Lower lobe of right lung (tissue), 2 donors: Measurements from ENCODE around the gene TMEM74B. TPM values are rescaled to one million over a fixed set of nuclear protein-coding genes. Genes with fewer than 3 reads are reported as not detected.

Experiments used
- ATAC-seq, 2 donors: fragments of 200-7000 bp; cut with Tn5 transposase; one replicate each; pipeline ENCODE4 v1.9.1; 2020 to 2022; ENCODE audit warnings: mild to moderate bottlenecking in 2 of 2, moderate library complexity in 2 of 2
- DNase-seq: peaks from one replicate; pipeline ENCODE4 v3.0.0-alpha.2; 2020
- H3K27ac ChIP-seq: fragments of 200-600 bp; one replicate; pipeline ENCODE4 v1.8.0; 2022
- H3K27me3 ChIP-seq: fragments of 200-600 bp; one replicate; pipeline ENCODE4 v1.8.0; 2022; ENCODE audit warnings: low read depth
- H3K36me3 ChIP-seq: fragments of 200-600 bp; one replicate; pipeline ENCODE4 v1.8.0; 2022; ENCODE audit warnings: mild to moderate bottlenecking
- H3K4me1 ChIP-seq: fragments of 200-600 bp; one replicate; pipeline ENCODE4 v1.8.0; 2022
- H3K4me3 ChIP-seq: fragments of 200-600 bp; one replicate; pipeline ENCODE4 v1.8.0; 2022; ENCODE audit warnings: mild to moderate bottlenecking
- H3K9me3 ChIP-seq: fragments of 200-600 bp; one replicate; pipeline ENCODE4 v1.8.0; 2022
- intact Hi-C: fragments of 100-400 bp; cut with DNase I; formaldehyde crosslinking; loops from one replicate; pipeline ENCODE4 v1.11.0; 2022
- total RNA-seq: library from RNA; stranded (reverse); fragmentation: NEBNext Ultra II Directional; extraction: Animal tissue kit (Norgen Biotek cat#: 25700); gene quantifications from one replicate; pipeline ENCODE4 v1.2.1, GENCODE V29; 2021
- TF ChIP-seq, protein P1 (sequence below): fragments of 200-600 bp; IDR thresholded peaks from one replicate; pipeline ENCODE4 v1.8.0; 2022; ENCODE audit warnings: antibody characterized with exemption, mild to moderate bottlenecking
- donor health status: DM: no; HTN: yes; CAD: no; lungs with severe emphysema.

Gene TMEM74B
- total RNA-seq, 1 donor from 2014 or later, result 15.8 TPM

DNA sequence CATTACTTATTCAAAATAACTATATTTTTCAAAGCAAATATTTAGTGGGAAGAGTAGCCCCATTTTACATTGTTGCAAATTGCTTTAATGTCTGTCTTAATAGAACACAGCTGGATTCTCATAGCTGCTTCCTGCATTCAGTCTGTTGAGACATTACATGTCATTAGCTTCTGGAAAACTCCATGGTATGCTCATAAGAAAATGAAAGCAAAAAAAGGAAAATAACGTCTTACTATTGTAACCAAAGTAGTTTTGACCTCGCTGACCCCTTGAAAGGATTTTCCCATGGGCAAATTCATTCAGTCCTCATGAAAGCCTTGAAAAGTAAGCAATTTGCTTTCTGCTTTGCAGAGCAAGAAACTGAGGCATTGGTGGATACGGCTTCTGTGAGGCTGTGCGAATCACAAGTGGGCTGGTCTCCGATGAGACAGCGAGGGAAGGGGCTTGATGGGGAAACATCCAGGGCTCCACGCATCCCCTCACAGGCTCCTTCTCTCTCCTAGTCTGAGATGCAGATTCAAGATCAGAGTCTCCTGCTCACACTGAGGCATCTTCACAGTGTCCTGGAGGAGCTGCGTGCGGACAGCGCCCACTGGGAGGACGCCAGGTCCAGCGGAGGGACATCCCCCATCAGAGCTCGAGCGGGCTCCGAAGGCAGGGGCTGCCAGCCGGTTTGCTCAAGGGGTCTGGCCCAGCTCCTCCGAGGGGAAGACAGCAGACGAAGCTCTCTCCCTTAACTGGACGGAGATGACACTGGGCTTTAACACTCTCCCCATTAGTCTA lies 21.8 kb upstream of the TMEM74B start:
- ATAC-seq (peak in 1 of 2 donors; percentile 51), DNase-seq (no peak)
- Histone ChIP-seq H3K9me3 (no peaks in the 10 kb centered on the region), H3K36me3 (no peaks in the 10 kb centered on the region), H3K4me1 (peaks cover 21% of the 10 kb centered on the region), H3K27me3 (no peaks in the 10 kb centered on the region), H3K27ac (peak overlapping the region; percentile 12), H3K4me3 (peak overlapping the region; percentile 17)
- intact Hi-C loops, result no loop called here
- TF ChIP-seq, protein P1, sequence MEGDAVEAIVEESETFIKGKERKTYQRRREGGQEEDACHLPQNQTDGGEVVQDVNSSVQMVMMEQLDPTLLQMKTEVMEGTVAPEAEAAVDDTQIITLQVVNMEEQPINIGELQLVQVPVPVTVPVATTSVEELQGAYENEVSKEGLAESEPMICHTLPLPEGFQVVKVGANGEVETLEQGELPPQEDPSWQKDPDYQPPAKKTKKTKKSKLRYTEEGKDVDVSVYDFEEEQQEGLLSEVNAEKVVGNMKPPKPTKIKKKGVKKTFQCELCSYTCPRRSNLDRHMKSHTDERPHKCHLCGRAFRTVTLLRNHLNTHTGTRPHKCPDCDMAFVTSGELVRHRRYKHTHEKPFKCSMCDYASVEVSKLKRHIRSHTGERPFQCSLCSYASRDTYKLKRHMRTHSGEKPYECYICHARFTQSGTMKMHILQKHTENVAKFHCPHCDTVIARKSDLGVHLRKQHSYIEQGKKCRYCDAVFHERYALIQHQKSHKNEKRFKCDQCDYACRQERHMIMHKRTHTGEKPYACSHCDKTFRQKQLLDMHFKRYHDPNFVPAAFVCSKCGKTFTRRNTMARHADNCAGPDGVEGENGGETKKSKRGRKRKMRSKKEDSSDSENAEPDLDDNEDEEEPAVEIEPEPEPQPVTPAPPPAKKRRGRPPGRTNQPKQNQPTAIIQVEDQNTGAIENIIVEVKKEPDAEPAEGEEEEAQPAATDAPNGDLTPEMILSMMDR, result no peak

DNA sequence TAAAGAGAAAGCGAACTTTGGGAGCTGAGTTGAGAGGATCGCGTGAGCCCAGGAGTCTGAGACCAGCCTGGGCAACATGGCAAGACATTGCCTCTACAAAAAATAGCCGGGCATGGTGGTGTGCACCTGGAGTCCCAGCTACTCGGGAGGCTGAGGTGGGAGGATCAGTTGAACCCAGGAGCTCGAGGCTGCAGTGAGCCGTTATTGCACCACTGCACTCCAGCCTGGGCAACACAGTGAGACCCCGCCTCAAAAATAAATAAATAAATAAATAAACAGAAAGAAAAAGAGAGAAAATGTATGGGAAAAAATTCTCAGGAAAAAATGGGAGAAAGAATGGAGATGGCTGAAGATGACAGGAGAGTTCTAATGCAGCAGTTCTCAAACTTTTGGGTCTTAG lies 21.0 kb upstream of the TMEM74B start:
- H3K4me1 ChIP-seq, result peaks cover 21% of the 10 kb centered on the region
- H3K36me3 ChIP-seq, result no peaks in the 10 kb centered on the region
- DNase-seq (no peak), ATAC-seq (no peak)
- intact Hi-C loops, result no loop called here
- H3K4me3 ChIP-seq, result no peak overlapping the region
- no peak overlapping the region for H3K27ac ChIP-seq
- TF ChIP-seq, protein P1, result no peak
- no peaks in the 10 kb centered on the region for H3K27me3 ChIP-seq
- no peaks in the 10 kb centered on the region for H3K9me3 ChIP-seq

DNA sequence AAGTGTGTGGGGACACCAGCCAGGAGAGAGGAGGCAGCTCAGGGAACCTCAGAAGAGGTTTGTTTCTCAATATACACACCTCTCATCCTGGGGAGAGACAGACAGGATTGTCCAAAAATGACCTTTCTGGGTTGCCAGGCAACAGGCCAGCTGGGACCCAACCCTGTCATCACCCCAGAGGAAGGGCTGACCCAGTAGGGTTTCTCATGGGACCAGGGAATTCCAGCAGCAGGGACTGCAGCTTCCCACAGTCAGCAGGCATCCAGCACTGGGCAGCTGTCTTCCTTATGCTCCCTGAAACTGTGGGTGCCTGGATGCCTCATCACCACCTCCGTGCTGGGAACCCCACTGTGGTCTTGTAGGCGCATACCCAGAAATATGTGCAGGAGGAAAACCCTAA lies 19.8 kb upstream of the TMEM74B start:
- TF ChIP-seq, protein P1, result no peak
- Histone ChIP-seq H3K27me3 (no peaks in the 10 kb centered on the region), H3K4me3 (no peak overlapping the region), H3K9me3 (no peaks in the 10 kb centered on the region), H3K27ac (peak overlapping the region; percentile 56), H3K4me1 (peaks cover 22% of the 10 kb centered on the region), H3K36me3 (no peaks in the 10 kb centered on the region)
- peak; percentile 45 to 46 for ATAC-seq
- DNase-seq, result no peak
- intact Hi-C loops, result no loop called here

DNA sequence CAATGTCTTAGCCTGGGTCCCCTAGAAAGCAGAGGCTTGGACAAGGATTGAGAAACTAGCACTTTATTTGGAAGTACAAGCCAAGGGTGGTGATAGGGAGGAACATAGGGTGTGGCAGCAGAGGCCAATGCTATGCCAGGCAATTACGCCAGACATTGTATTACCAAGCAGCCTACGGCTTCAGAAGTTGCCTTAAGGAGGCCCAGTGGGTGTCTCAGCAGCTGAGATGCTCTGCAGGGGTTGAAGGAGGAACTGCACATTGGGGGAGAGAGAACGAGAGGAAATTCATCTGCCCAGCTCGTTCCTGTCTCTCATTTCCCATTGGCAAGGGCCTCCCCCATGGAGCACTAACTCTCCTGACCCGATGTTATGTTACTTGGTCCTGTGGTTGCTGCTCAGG lies 19.3 kb upstream of the TMEM74B start:
- Histone ChIP-seq H3K27me3 (no peaks in the 10 kb centered on the region), H3K4me1 (peaks cover 27% of the 10 kb centered on the region), H3K4me3 (no peak overlapping the region), H3K9me3 (no peaks in the 10 kb centered on the region), H3K27ac (peak overlapping the region; percentile 56), H3K36me3 (no peaks in the 10 kb centered on the region)
- intact Hi-C loops, result no loop called here
- TF ChIP-seq, protein P1, result no peak
- DNase-seq, result no peak
- ATAC-seq, result peak; percentile 74 to 85

DNA sequence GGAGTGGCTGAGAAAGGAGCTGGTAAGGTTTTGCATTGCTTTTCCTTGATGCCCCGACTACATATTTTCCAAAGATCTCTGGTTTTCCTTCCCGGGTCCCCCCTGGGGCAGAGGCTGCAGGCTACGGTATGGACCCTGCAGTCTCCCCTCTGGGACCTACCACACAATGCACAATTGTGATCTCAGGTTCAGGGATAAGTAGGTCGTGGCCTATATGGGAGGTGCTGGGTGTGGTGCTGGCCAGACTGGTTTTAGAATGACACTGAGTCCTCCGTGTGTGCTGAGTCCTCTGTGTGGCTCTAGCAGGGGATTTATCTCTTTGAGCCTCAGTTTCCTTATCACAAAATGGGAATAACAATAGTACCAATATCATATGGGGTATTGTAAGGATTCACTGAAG lies 18.8 kb upstream of the TMEM74B start:
- H3K27ac ChIP-seq, result peak overlapping the region; percentile 56
- H3K9me3 ChIP-seq, result no peaks in the 10 kb centered on the region
- no peak for DNase-seq
- H3K27me3 ChIP-seq, result no peaks in the 10 kb centered on the region
- ATAC-seq, result no peak
- TF ChIP-seq, protein P1, result no peak
- intact Hi-C loops, result no loop called here
- H3K4me3 ChIP-seq, result no peak overlapping the region
- H3K36me3 ChIP-seq, result no peaks in the 10 kb centered on the region
- peaks cover 27% of the 10 kb centered on the region for H3K4me1 ChIP-seq
